GM18508 (cell line): ENCODE results near the gene TIPIN.
"Not testable (repeated sequence)": the region's sequence is repeated elsewhere in the genome, so short reads cannot be mapped to it uniquely, and the experiment has no call there.

Source experiments
- ATAC-seq: cut with Tn5 transposase; IDR thresholded peaks from one replicate; pipeline ENCODE4 v1.9.1; 2021; ENCODE audit warnings: moderate number of reproducible peaks; ENCODE audit not compliant: insufficient read depth, unreplicated experiment

The TIPIN gene

GRCh38 chr15:66306381-66306780, 50.1 kb downstream of the TIPIN start:
- ATAC-seq, result no peak

- not testable (repeated sequence) for ATAC-seq
Observed at GRCh38 chr15:66304425-66304824, 52.1 kb downstream of the TIPIN start.

- no peak for ATAC-seq
Observed at GRCh38 chr15:66302489-66303278, 53.8 kb downstream of the TIPIN start.

GRCh38 chr15:66298803-66299251, 57.7 kb downstream of the TIPIN start:
- ATAC-seq, result no peak

- ATAC-seq, result no peak
Observed at GRCh38 chr15:66296186-66296585, 60.3 kb downstream of the TIPIN start.

- no peak for ATAC-seq
Observed at GRCh38 chr15:66294932-66295235, 61.6 kb downstream of the TIPIN start.

- no peak for ATAC-seq
Observed at GRCh38 chr15:66294157-66294931, 62.1 kb downstream of the TIPIN start.

- no peak for ATAC-seq
Observed at GRCh38 chr15:66293419-66294156, 62.9 kb downstream of the TIPIN start, which contains the start of gene DIS3L. Gene DIS3L, plus strand, starts transcription at chr15:66293568. Its CDS starts 29 bp downstream, at chr15:66293597.

- ATAC-seq, result no peak
Observed at GRCh38 chr15:66292571-66293418, 63.7 kb downstream of the TIPIN start.

- ATAC-seq, result no peak
Observed at GRCh38 chr15:66291816-66292570, 64.5 kb downstream of the TIPIN start.

- ATAC-seq, result no peak
Observed at GRCh38 chr15:66290518-66290917, 66.0 kb downstream of the TIPIN start.

- no peak for ATAC-seq
Observed at GRCh38 chr15:66290007-66290406, 66.5 kb downstream of the TIPIN start.

GRCh38 chr15:66288551-66289185, 67.8 kb downstream of the TIPIN start:
- ATAC-seq, result no peak

GRCh38 chr15:66288093-66288492, 68.4 kb downstream of the TIPIN start:
- ATAC-seq, result no peak

- no peak for ATAC-seq
Observed at GRCh38 chr15:66287461-66288057, 68.9 kb downstream of the TIPIN start.
